PC-9 (cell line): ENCODE results near the gene REEP2.

Source experiments
- EZH2 ChIP-seq: fragments of 200-600 bp; sonication (generic); IDR thresholded peaks from 2 replicates; pipeline ENCODE4 v1.8.0; 2017; ENCODE audit warnings: antibody characterized with exemption, low read depth
- TF ChIP-seq, protein P1 (sequence below): fragments of 200-600 bp; sonication (generic); conservative IDR thresholded peaks from 2 replicates; pipeline ENCODE4 v1.6.1; 2017; ENCODE audit warnings: mixed run types, antibody characterized with exemption, mild to moderate bottlenecking, moderate library complexity

DNA sequence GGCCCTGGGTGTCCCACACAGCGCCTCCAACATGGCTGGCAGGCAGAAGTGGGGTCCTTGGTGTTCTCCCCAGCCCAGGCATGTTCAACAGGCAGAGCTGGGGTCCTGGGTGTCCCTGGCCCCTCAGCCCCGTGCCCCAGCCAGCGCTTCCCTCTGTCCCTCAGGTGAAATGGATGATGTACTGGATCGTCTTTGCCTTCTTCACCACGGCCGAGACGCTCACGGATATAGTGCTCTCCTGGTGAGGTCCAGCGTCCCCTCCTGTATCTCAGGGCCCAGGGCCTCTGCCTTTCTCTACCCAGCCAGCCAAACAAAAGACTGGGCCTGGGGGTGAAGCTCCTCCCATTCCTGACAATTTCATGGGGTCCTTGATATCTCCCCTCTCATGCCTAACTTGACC, 2.4 kb downstream of the REEP2 start:
- TF ChIP-seq, protein P1, sequence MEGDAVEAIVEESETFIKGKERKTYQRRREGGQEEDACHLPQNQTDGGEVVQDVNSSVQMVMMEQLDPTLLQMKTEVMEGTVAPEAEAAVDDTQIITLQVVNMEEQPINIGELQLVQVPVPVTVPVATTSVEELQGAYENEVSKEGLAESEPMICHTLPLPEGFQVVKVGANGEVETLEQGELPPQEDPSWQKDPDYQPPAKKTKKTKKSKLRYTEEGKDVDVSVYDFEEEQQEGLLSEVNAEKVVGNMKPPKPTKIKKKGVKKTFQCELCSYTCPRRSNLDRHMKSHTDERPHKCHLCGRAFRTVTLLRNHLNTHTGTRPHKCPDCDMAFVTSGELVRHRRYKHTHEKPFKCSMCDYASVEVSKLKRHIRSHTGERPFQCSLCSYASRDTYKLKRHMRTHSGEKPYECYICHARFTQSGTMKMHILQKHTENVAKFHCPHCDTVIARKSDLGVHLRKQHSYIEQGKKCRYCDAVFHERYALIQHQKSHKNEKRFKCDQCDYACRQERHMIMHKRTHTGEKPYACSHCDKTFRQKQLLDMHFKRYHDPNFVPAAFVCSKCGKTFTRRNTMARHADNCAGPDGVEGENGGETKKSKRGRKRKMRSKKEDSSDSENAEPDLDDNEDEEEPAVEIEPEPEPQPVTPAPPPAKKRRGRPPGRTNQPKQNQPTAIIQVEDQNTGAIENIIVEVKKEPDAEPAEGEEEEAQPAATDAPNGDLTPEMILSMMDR = no peak
- no peak for TF ChIP-seq EZH2
